Adrenal gland (tissue), 5 donors: ENCODE results near the gene RAD21L1.

Experiments
- POLR2A ChIP-seq, 2 donors: fragments of 450-650 bp; IDR thresholded peaks; one replicate each; pipeline ENCODE4 v1.6.1; 2017; ENCODE audit warnings: antibody characterized with exemption in 2 of 2, mild to moderate bottlenecking in 2 of 2, moderate library complexity in 1 of 2
- TF ChIP-seq, protein P1 (sequence below), 6 experiments: fragments of 450-650 bp in 4 of 6; fragments of 200-600 bp in 2 of 6; sonication (generic) in 1 of 6; IDR thresholded peaks; 1 replicate in 5 of 6; 2 replicates in 1 of 6; pipeline versions ENCODE4 v1.5.1 to v1.8.0; 2016 to 2021; ENCODE audit warnings: antibody characterized with exemption in 6 of 6, mild to moderate bottlenecking in 2 of 6, moderate library complexity in 1 of 6
- donor health status: DM: no; HTN: no; CAD: no.

DNA sequence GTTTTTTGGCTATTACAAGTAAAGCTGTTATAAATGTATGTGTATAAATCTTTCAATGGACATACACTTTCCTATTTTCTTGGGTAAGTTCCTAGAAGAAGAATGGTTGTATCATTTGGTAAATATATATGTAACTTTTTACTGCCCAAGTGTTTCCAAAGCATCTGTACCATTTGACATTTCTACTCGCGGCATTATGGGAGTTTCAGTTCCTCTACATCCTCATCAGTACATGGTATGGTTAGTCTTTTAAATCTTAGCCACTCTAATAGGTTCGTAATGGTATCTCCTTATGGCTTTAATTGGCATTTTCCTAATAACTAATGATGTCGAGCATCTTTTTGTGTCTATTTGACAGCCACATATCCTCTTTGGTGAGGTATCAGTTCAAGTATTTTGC is 53.1 kb downstream of the RAD21L1 start:
- TF ChIP-seq, protein P1, sequence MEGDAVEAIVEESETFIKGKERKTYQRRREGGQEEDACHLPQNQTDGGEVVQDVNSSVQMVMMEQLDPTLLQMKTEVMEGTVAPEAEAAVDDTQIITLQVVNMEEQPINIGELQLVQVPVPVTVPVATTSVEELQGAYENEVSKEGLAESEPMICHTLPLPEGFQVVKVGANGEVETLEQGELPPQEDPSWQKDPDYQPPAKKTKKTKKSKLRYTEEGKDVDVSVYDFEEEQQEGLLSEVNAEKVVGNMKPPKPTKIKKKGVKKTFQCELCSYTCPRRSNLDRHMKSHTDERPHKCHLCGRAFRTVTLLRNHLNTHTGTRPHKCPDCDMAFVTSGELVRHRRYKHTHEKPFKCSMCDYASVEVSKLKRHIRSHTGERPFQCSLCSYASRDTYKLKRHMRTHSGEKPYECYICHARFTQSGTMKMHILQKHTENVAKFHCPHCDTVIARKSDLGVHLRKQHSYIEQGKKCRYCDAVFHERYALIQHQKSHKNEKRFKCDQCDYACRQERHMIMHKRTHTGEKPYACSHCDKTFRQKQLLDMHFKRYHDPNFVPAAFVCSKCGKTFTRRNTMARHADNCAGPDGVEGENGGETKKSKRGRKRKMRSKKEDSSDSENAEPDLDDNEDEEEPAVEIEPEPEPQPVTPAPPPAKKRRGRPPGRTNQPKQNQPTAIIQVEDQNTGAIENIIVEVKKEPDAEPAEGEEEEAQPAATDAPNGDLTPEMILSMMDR (IDR thresholded peaks at IDR 0.05): no peak
- TF ChIP-seq POLR2A (IDR thresholded peaks at IDR 0.05): no peak
